ENCODE data around the gene TM9SF2.
"Not testable (repeated sequence)": the region's sequence is repeated elsewhere in the genome, so short reads cannot be mapped to it uniquely, and the experiment has no call there.

Gene TM9SF2

DNA sequence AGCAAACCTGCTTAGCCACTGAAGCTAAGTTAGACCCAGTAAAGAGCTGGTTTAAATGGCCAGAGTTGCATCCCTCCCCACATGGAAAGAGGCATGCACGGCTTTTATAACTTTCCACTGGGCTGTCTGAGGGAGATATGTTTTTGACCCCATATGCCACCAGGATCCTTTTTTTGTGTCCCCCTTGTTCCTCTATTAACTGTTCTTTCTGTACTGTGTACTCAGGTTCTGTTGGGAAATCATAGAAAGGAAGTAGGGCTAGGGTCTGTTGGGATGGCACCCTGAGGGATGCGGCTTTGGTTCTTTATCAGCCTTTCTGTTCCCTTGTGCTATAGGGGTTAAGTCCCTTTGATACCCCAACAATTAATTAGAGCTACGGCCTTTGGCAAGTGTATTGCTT is 12.2 kb upstream of the TM9SF2 start:
- H3K27me3 ChIP-seq (replicated peaks; ENCODE audit: control insufficient read depth, insufficient read depth, low read length, poor library complexity, severe bottlenecking) = no peaks in the 10 kb centered on the region

GRCh38 chr13:99491750-99492149 is 9.5 kb upstream of the TM9SF2 start:
- not testable (repeated sequence) for H3K4me3 ChIP-seq (ENCODE audit: insufficient read depth, low read depth, low read length, poor library complexity, severe bottlenecking); H3K27ac ChIP-seq (ENCODE audit: insufficient read depth, low read length, poor library complexity, severe bottlenecking); H3K27me3 ChIP-seq (replicated peaks; ENCODE audit: control insufficient read depth, insufficient read depth, low read length, poor library complexity, severe bottlenecking); H3K4me1 ChIP-seq (ENCODE audit: control insufficient read depth, insufficient read depth, low read length, poor library complexity, severe bottlenecking); H3K9me3 ChIP-seq (ENCODE audit: control insufficient read depth, low read length); H3K36me3 ChIP-seq (ENCODE audit: control insufficient read depth, insufficient read depth, low read length); DNase-seq

More for the DNA sequence above, 12.2 kb upstream of the TM9SF2 start:
- no peak overlapping the region for H3K4me3 ChIP-seq (ENCODE audit: insufficient read depth, low read depth, low read length, poor library complexity, severe bottlenecking)
- no peak overlapping the region for H3K27ac ChIP-seq (ENCODE audit: insufficient read depth, low read length, poor library complexity, severe bottlenecking)
- H3K4me1 ChIP-seq (ENCODE audit: control insufficient read depth, insufficient read depth, low read length, poor library complexity, severe bottlenecking) = no peaks in the 10 kb centered on the region
- H3K36me3 ChIP-seq (ENCODE audit: control insufficient read depth, insufficient read depth, low read length) = no peaks in the 10 kb centered on the region
- no peak for DNase-seq
- H3K9me3 ChIP-seq (ENCODE audit: control insufficient read depth, low read length) = peaks cover 3% of the 10 kb centered on the region

- no peaks in the 10 kb centered on the region for H3K9me3 ChIP-seq (ENCODE audit: control insufficient read depth, low read length)
- H3K4me3 ChIP-seq (ENCODE audit: insufficient read depth, low read depth, low read length, poor library complexity, severe bottlenecking) = peak overlapping the region; percentile 57
- peaks cover 23% of the 10 kb centered on the region for H3K4me1 ChIP-seq (ENCODE audit: control insufficient read depth, insufficient read depth, low read length, poor library complexity, severe bottlenecking)
- no peak for DNase-seq
- no peaks in the 10 kb centered on the region for H3K36me3 ChIP-seq (ENCODE audit: control insufficient read depth, insufficient read depth, low read length)
- H3K27ac ChIP-seq (ENCODE audit: insufficient read depth, low read length, poor library complexity, severe bottlenecking) = peak overlapping the region; percentile 68
- no peaks in the 10 kb centered on the region for H3K27me3 ChIP-seq (replicated peaks; ENCODE audit: control insufficient read depth, insufficient read depth, low read length, poor library complexity, severe bottlenecking)
Observed at GRCh38 chr13:99495466-99496183, 5.6 kb upstream of the TM9SF2 start.

- H3K9me3 ChIP-seq (ENCODE audit: control insufficient read depth, low read length) = no peaks in the 10 kb centered on the region
- DNase-seq = peak; percentile 64 to 75 (median 68)
- peak overlapping the region; percentile 68 for H3K27ac ChIP-seq (ENCODE audit: insufficient read depth, low read length, poor library complexity, severe bottlenecking)
- no peaks in the 10 kb centered on the region for H3K36me3 ChIP-seq (ENCODE audit: control insufficient read depth, insufficient read depth, low read length)
- H3K27me3 ChIP-seq (replicated peaks; ENCODE audit: control insufficient read depth, insufficient read depth, low read length, poor library complexity, severe bottlenecking) = no peaks in the 10 kb centered on the region
- peak overlapping the region; percentile 57 for H3K4me3 ChIP-seq (ENCODE audit: insufficient read depth, low read depth, low read length, poor library complexity, severe bottlenecking)
- H3K4me1 ChIP-seq (ENCODE audit: control insufficient read depth, insufficient read depth, low read length, poor library complexity, severe bottlenecking) = peaks cover 26% of the 10 kb centered on the region
Observed at GRCh38 chr13:99496184-99497142, 4.8 kb upstream of the TM9SF2 start.

- Histone ChIP-seq H3K9me3 (ENCODE audit: control insufficient read depth, low read length) (no peaks in the 10 kb centered on the region), H3K27ac (ENCODE audit: insufficient read depth, low read length, poor library complexity, severe bottlenecking) (peak overlapping the region; percentile 71), H3K36me3 (ENCODE audit: control insufficient read depth, insufficient read depth, low read length) (no peaks in the 10 kb centered on the region), H3K27me3 (replicated peaks; ENCODE audit: control insufficient read depth, insufficient read depth, low read length, poor library complexity, severe bottlenecking) (no peaks in the 10 kb centered on the region), H3K4me3 (ENCODE audit: insufficient read depth, low read depth, low read length, poor library complexity, severe bottlenecking) (peak overlapping the region; percentile 31), H3K4me1 (ENCODE audit: control insufficient read depth, insufficient read depth, low read length, poor library complexity, severe bottlenecking) (peaks cover 29% of the 10 kb centered on the region)
- peak; percentile 96 to 99 (median 97) for DNase-seq
Observed at GRCh38 chr13:99498171-99499161, 2.8 kb upstream of the TM9SF2 start.

DNA sequence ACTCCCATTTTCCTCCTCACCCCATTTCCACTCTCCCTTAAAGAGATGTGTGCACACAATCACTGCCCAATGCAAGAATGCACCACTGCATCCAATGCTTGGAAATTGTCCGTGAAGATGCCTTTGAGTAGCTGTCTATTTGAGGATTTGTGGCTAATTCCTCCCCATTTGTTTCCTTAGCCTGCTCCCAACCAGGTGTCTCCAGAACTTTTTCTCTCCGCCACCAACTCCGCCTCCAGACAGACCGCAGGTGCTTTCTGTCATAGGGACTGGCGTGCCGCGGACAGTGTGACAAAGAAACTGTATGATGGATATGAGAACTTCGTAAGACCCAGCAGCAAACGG is 461 bp upstream of the TM9SF2 start:
- DNase-seq = no peak
- Histone ChIP-seq H3K27ac (ENCODE audit: insufficient read depth, low read length, poor library complexity, severe bottlenecking) (peak overlapping the region; percentile 92), H3K9me3 (ENCODE audit: control insufficient read depth, low read length) (no peaks in the 10 kb centered on the region), H3K36me3 (ENCODE audit: control insufficient read depth, insufficient read depth, low read length) (no peaks in the 10 kb centered on the region), H3K4me3 (ENCODE audit: insufficient read depth, low read depth, low read length, poor library complexity, severe bottlenecking) (peak overlapping the region; percentile 95), H3K4me1 (ENCODE audit: control insufficient read depth, insufficient read depth, low read length, poor library complexity, severe bottlenecking) (peaks cover 22% of the 10 kb centered on the region), H3K27me3 (replicated peaks; ENCODE audit: control insufficient read depth, insufficient read depth, low read length, poor library complexity, severe bottlenecking) (no peaks in the 10 kb centered on the region)

GRCh38 chr13:99501848-99502301 is 603 bp downstream of the TM9SF2 start:
- Histone ChIP-seq H3K9me3 (ENCODE audit: control insufficient read depth, low read length) (no peaks in the 10 kb centered on the region), H3K27me3 (replicated peaks; ENCODE audit: control insufficient read depth, insufficient read depth, low read length, poor library complexity, severe bottlenecking) (no peaks in the 10 kb centered on the region), H3K4me3 (ENCODE audit: insufficient read depth, low read depth, low read length, poor library complexity, severe bottlenecking) (peak overlapping the region; percentile 95), H3K36me3 (ENCODE audit: control insufficient read depth, insufficient read depth, low read length) (no peaks in the 10 kb centered on the region), H3K27ac (ENCODE audit: insufficient read depth, low read length, poor library complexity, severe bottlenecking) (peak overlapping the region; percentile 92), H3K4me1 (ENCODE audit: control insufficient read depth, insufficient read depth, low read length, poor library complexity, severe bottlenecking) (peaks cover 20% of the 10 kb centered on the region)
- DNase-seq = no peak

- Histone ChIP-seq H3K4me3 (ENCODE audit: insufficient read depth, low read depth, low read length, poor library complexity, severe bottlenecking) (no peak overlapping the region), H3K36me3 (ENCODE audit: control insufficient read depth, insufficient read depth, low read length) (peaks cover 17% of the 10 kb centered on the region), H3K27me3 (replicated peaks; ENCODE audit: control insufficient read depth, insufficient read depth, low read length, poor library complexity, severe bottlenecking) (no peaks in the 10 kb centered on the region), H3K4me1 (ENCODE audit: control insufficient read depth, insufficient read depth, low read length, poor library complexity, severe bottlenecking) (peaks cover 3% of the 10 kb centered on the region), H3K27ac (ENCODE audit: insufficient read depth, low read length, poor library complexity, severe bottlenecking) (no peak overlapping the region), H3K9me3 (ENCODE audit: control insufficient read depth, low read length) (peaks cover 7% of the 10 kb centered on the region)
- DNase-seq = no peak
Observed at GRCh38 chr13:99505814-99506269, 4.6 kb downstream of the TM9SF2 start.

DNA sequence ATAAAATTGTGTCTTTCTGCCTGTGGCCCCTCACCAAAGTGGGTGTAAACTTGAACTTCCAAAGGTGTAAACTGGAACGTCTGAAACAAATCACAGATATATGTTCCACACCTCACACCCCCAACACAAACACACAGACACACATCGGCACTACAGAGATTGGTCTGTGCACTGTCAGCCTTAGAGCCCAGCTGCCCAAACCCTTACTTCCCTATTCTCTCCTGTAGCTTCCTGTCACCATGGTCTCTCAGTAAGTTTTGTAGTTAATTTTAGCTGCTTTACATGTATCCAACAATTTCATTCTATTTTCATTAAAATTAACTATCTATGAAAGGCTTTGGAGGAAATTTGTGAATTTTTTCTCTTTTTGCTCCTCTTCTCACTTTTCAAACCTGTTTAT is 5.4 kb downstream of the TM9SF2 start:
- Histone ChIP-seq H3K4me3 (ENCODE audit: insufficient read depth, low read depth, low read length, poor library complexity, severe bottlenecking) (no peak overlapping the region), H3K36me3 (ENCODE audit: control insufficient read depth, insufficient read depth, low read length) (peaks cover 17% of the 10 kb centered on the region), H3K27ac (ENCODE audit: insufficient read depth, low read length, poor library complexity, severe bottlenecking) (no peak overlapping the region), H3K27me3 (replicated peaks; ENCODE audit: control insufficient read depth, insufficient read depth, low read length, poor library complexity, severe bottlenecking) (no peaks in the 10 kb centered on the region), H3K4me1 (ENCODE audit: control insufficient read depth, insufficient read depth, low read length, poor library complexity, severe bottlenecking) (peaks cover 2% of the 10 kb centered on the region), H3K9me3 (ENCODE audit: control insufficient read depth, low read length) (peaks cover 7% of the 10 kb centered on the region)
- DNase-seq = no peak

Measured in effector memory CD4-positive, alpha-beta T cell (primary cell).